GM19372 (cell line): ENCODE data around the gene SOX11.

Source experiments
- ATAC-seq: cut with Tn5 transposase; IDR thresholded peaks from one replicate; pipeline ENCODE4 v1.9.1; 2021; ENCODE audit warnings: mild to moderate bottlenecking, low read depth, moderate library complexity; ENCODE audit not compliant: unreplicated experiment

Gene SOX11

GRCh38 chr2:5691221-5691984 is 781 bp upstream of the SOX11 start:
- ATAC-seq: no peak

GRCh38 chr2:5692561-5693286 is 540 bp downstream of the SOX11 start:
- ATAC-seq: no peak

- ATAC-seq: no peak
Measured at GRCh38 chr2:5693287-5694201, 1.4 kb downstream of the SOX11 start.

GRCh38 chr2:5694306-5694705 is 2.1 kb downstream of the SOX11 start:
- ATAC-seq: no peak

- ATAC-seq: no peak
Measured at GRCh38 chr2:5695654-5696403, 3.6 kb downstream of the SOX11 start.

GRCh38 chr2:5696404-5696944 is 4.3 kb downstream of the SOX11 start:
- no peak for ATAC-seq

GRCh38 chr2:5696945-5697521 is 4.8 kb downstream of the SOX11 start:
- no peak for ATAC-seq

- ATAC-seq: no peak
Measured at GRCh38 chr2:5697562-5697961, 5.4 kb downstream of the SOX11 start.

GRCh38 chr2:5698134-5698533 is 6.0 kb downstream of the SOX11 start:
- no peak for ATAC-seq

GRCh38 chr2:5699963-5700362 is 7.8 kb downstream of the SOX11 start:
- ATAC-seq: no peak

GRCh38 chr2:5700551-5700950 is 8.4 kb downstream of the SOX11 start:
- ATAC-seq: no peak

- ATAC-seq: no peak
Measured at GRCh38 chr2:5701266-5701665, 9.1 kb downstream of the SOX11 start.

GRCh38 chr2:5703166-5703565 is 11.0 kb downstream of the SOX11 start:
- no peak for ATAC-seq

GRCh38 chr2:5705490-5705889 is 13.3 kb downstream of the SOX11 start:
- no peak for ATAC-seq

GRCh38 chr2:5706717-5707455 is 14.7 kb downstream of the SOX11 start:
- no peak for ATAC-seq

- ATAC-seq: no peak
Measured at GRCh38 chr2:5710615-5711014, 18.4 kb downstream of the SOX11 start.

GRCh38 chr2:5713101-5713500 is 20.9 kb downstream of the SOX11 start:
- no peak for ATAC-seq

- ATAC-seq: no peak
Measured at GRCh38 chr2:5719629-5720334, 27.6 kb downstream of the SOX11 start.
